Omental fat pad (tissue), 4 donors: ENCODE measurements around the gene SMOC2. TPM values are rescaled to one million over a fixed set of nuclear protein-coding genes. Genes with fewer than 3 reads are reported as not detected.

Experiments
- ATAC-seq: fragments of 150-250 bp; one replicate; pipeline ENCODE4 v1.9.1; 2016; ENCODE audit warnings: mild to moderate bottlenecking, moderate library complexity; ENCODE audit not compliant: low FRiP score
- DNase-seq: peaks from one replicate; pipeline ENCODE4 v3.0.0-alpha.2; 2019; ENCODE audit warnings: low spot score
- CTCF ChIP-seq, 3 donors: fragments of 450-650 bp; IDR thresholded peaks; one replicate each; pipeline ENCODE4 v1.5.1; 2016 to 2017; ENCODE audit warnings: antibody characterized with exemption in 3 of 3, mild to moderate bottlenecking in 3 of 3, moderate library complexity in 2 of 3
- total RNA-seq, 4 donors: library from RNA; depleted of rRNA; stranded (reverse); fragments of >200 nt; gene quantifications; one replicate each; pipeline ENCODE4 v1.1.0, GENCODE V29; 2016

The SMOC2 gene
- total RNA-seq, 4 donors from 2014 or later = 53.1 to 164 (median 102) TPM

- no peak for DNase-seq
Observed at GRCh38 chr6:168582571-168582981, 141.6 kb downstream of the SMOC2 start.

GRCh38 chr6:168583126-168583525, 142.1 kb downstream of the SMOC2 start:
- DNase-seq = no peak
- ATAC-seq = no peak
- no peak for TF ChIP-seq CTCF (IDR thresholded peaks at IDR 0.05)

More at GRCh38 chr6:168582571-168582981, 141.6 kb downstream of the SMOC2 start:
- ATAC-seq = no peak
- TF ChIP-seq CTCF (IDR thresholded peaks at IDR 0.05) = no peak

GRCh38 chr6:168583821-168584220, 142.8 kb downstream of the SMOC2 start:
- no peak for TF ChIP-seq CTCF (IDR thresholded peaks at IDR 0.05)

GRCh38 chr6:168584249-168584648, 143.3 kb downstream of the SMOC2 start:
- no peak for TF ChIP-seq CTCF (IDR thresholded peaks at IDR 0.05)
- no peak for ATAC-seq
- no peak for DNase-seq

More at GRCh38 chr6:168583821-168584220, 142.8 kb downstream of the SMOC2 start:
- no peak for DNase-seq
- no peak for ATAC-seq

GRCh38 chr6:168584671-168585070, 143.7 kb downstream of the SMOC2 start:
- TF ChIP-seq CTCF (IDR thresholded peaks at IDR 0.05) = no peak
- ATAC-seq = no peak
- no peak for DNase-seq

- ATAC-seq (no peak), DNase-seq (no peak)
- TF ChIP-seq CTCF (IDR thresholded peaks at IDR 0.05) = no peak
Observed at GRCh38 chr6:168585441-168585840, 144.5 kb downstream of the SMOC2 start.

GRCh38 chr6:168589275-168589674, 148.3 kb downstream of the SMOC2 start:
- no peak for DNase-seq
- no peak for ATAC-seq
- TF ChIP-seq CTCF (IDR thresholded peaks at IDR 0.05) = no peak
